ENCODE results near the gene IPMK.
"Not testable (repeated sequence)": the region's sequence is repeated elsewhere in the genome, so short reads cannot be mapped to it uniquely, and the experiment has no call there.

IPMK gene

DNA sequence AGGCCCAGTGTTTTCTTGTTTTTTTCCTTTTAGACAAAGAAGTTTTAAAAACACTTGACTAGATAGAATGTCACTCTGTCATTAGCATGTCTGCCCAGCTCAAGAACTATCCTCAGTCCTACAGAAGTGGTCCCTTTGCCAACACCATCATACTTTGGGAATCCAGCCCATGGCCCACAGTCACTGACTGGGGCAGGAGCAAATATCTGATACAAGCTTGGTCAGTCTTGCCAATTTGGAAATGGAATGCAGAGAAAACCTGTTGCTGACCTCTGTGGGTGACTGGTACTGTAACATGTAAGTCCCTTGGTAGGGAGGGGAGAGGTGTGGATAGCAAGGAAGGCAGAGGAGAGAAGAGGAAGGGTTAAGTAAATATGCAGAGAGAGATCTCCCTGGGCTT, 47.8 kb downstream of the IPMK start:
- no peak for DNase-seq

DNA sequence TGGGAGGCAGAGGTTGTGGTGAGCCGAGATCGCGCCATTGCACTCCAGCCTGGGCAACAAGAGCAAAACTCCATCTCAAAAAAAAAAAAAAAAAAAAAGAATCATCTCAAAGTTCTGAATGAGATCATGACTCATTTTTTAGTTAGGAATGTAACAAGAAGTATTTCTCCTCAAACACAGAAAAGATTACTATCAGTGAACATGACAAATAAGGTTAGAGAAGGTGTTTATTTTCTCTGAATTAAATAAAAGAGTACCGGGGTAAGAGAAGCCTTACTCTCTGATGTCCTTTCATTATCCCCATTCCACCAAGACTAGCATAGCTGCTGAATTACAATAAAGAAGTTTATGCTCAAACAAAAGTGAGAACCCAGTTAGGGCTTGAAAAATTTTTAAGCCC, 50.1 kb downstream of the IPMK start:
- DNase-seq: no peak

DNA sequence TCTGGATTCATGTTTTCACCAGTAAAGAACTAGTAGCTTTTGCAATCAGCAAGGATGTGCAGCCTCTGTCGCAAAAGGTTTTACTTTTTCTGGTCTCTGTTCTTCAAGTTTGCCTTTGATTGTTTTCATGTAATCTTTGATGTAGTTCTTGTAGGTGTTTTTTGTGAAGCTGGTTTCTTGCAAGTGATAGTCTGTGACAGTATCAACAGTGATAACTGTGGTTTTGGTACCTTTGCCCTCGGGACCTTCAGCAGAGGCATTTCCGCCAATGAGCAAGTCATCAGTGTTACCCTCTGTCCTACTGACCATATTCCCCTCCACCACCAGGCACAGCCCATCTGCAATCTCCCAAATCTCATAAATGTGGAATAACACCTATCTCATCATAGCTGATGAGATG, 55.1 kb downstream of the IPMK start:
- DNase-seq: no peak

DNA sequence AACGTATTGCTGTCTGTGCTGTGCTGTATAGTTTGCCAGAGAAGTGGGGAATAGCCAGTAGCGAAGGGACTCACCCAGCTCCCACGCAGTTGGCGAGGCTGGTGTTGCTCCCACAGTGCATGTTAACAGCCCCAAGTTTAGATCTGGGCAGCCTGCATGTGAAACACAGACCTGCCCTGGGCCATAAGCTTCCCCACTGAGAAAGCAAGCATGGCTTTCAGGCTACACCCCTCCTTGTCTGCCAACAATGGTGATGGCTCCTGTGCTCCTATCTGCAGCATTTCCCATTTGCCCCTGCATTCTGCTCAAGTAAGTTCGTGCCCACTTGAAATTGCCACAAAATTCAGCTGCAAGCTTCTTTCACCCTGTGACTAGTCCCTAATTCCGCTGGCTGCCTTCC, 57.5 kb downstream of the IPMK start:
- DNase-seq: no peak

DNA sequence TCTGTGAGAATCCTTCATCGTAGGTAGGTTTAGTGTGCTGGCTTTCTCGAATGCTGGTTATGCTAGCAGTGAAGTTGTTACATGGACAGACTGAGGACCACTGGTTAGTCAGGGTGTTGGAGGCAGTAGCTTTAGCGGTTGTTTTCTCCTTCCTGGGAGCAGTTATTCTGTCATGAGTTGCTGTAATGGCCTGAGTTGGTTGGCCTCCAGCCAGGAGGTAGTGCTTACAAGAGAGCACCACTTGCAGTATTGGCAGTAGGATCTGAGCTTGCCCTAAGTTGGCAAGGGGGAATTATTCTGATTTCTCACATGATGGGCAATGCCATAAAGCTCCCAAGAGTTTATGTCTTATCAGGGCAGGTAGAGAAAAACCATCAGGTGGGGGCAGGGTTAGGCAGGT, 58.0 kb downstream of the IPMK start:
- no peak for DNase-seq

DNA sequence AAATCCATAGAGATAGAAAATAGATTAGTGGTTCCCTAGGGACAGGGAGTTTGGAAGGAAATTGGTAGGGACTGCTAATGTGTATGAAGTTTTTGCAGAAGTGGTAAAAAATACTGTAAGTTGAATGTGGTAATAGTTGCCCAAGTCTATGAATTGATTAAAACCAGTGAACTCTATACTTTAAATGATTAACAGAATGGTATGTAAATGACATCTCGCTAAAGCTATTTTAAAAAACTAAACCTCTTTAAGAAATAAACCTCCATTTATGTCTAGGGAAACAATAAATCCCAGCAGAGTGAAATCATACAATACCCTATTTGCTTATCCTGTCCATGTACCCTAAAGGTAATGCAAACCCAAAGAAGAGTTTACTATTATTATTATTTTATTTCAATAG, 61.4 kb downstream of the IPMK start:
- no peak for DNase-seq

DNA sequence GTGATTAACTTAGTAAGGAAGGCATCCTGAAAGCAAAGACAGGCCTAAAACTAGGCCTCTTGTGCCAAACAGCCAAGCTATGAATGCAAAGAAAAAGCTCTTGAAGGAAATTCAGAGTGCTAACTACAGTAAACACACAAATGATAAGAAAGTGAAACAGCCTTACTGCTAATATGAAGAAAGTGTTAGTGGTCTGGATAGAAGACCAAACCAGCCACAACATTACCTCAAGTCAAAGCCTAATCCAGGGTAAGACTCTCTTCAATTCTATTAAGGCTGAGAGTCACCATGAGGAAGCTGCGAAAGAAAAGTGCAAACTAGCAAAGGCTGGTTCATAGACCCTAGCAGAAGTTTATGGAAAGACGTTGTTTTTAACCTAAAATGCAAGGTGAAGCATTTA, 66.0 kb downstream of the IPMK start:
- no peak for DNase-seq

DNA sequence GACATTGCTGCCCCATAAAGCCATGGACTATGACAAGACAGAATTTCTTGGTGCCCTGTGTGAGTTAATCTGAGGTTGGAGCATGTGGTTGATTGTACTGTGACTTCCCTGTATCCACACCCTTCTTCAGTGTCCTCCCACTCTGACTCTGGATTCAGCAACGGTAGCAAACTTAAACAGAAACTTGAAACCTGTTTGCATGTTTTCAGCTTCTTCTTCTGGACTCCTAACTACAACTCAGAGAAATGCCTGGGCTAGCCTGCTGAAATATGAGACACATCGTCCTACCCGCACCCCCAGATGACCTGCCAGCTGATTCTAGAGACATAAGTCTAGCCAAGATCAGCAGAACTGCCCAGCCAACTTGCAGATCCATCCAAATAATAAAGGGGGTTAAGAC, 78.4 kb downstream of the IPMK start:
- DNase-seq: no peak

DNA sequence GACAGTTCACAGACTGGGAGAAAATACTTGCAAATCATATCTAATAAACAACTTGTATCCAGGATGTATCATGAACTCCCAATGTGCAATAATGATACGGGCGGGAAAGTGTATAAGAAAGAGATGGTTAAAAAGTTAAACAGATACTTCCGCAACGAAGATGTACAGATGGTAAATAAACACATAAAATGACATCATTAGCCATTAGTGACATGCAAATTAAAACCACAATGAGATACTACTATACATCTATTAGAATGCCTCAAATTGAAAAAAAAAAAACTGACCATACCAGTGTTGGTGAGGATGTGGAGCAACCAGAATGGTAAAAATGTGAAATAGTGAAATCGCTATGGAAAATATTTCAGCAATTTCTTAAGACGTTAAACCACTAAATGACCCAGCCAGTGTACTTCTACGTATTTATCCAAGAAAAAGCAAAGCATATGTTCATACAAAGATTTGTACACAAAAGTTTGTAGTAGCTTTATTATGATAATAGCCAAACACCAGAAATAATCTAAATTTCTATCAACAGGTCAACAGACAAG, 83.5 kb downstream of the IPMK start:
- no peak for DNase-seq

DNA sequence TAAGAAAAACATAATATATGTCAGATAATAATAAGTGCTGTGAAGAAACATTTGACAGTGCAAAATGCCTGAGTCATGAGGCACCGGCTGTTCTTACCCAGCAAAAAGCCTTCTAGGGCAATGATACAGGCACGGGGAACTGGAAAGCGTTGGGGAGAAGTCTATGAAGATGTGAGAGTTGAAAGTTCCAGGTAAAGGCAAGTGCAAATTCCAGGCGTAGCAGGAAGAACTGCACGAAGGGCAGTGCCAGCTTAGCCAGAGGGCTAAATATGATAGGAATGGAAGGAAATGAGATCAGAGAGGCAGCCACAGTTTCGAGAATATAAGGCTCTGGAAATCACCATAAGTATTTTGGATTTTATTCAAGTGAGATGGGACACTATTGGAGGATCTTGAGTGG, 87.0 kb downstream of the IPMK start:
- DNase-seq: no peak

DNA sequence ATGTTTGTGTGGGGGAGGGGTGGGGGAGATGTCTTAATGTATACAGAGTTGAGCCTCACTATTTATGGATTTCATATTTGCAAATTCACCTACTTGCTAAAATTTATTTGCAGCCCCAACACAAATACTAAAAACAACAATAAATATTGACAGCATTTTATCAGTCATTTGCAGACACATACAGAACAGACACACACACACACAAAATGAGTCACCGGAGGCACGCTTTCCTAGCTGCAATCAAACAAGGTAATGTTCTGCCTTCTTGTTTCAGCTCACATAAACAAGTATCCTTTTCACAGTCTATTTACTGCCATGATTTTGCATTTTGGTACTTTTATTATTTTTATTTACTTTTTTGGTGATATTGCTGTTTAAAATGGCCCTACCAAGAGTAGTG, 88.5 kb downstream of the IPMK start:
- DNase-seq: no peak

DNA sequence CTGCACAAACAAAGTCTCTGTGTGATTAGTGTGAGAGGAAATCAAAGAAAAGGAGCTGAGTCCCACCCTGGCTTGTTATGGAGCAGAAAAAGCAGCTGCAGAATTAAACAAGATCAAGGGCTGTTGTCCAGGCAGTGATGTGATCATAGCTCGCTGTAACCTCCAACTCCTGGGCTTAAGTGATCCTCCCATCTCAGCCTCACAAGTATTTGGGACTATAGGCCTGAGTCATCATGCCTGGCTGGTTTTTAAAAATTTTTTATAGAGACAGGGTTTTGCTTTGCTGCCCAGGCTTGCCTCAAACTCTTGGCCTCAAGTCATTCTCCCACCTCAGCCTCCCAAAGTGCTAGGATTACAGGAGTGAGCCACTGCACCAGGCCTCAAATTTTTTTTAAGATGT, 88.9 kb downstream of the IPMK start:
- DNase-seq: no peak

DNA sequence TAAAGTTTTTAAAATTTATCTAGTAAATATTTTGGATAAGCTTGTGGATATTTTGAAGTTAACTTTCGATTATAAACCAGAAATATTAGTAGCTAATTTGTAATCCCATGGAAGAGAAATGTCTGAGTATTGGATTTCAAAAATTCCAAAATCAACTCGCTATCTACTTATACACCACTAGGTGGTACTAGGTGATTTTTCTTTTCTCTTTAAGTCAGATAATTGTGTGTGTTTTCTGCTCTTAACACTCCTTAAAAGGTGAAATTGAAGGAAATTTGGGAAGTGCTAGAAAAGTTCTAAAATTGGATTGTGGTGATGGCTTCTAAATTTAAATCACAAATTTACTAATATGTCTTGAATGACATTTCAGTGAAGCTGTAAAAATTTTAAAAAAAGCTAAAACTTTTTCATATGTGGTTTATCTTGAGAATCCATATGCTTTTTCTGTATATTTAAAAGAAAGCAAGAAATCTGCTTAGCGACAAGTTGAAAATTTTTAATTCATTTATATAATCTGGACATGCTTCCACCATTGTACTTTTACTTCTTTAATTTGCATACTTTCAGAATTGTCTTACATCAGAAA, 90.2 kb downstream of the IPMK start:
- no peak for DNase-seq

DNA sequence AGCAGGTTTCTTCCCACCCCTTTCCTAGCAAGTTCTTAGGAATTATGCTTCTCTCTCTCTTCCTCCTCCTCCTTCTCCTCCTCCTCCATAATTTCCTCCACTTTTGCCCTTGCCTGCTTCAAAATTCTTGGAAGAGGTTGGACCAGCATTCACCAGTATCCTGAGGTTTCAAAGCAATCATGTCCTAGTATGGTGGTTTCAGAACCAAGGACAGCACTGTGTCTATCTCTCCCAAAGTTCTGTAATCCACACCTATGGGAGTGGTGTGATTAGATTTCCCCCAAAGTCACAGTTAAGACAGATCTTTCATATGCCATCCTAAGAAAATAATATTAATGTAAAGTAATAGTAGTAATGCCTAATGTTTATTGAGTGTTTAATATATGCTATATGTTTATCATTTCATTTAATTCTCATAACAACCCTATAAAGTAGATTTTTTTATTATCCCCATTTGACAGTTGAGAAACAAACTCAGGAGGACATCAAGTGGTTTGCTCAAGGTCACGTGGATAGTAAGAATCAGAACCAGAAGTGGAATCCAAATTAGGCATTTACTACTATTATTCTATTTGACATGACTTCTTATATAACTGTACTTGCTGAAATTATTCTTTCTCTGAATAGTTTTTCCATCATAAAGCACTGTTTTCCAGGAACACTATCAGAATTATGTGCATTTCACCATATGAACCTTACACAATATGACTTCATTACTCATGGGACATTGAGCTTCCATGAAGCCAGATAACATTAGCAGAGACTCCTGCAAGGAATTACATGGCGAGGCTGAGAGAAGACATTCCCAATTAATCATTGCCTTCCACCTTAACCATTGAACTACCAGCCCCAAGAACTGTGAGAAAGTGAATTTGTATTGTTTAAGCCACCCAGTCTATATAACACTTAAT, 91.4 kb downstream of the IPMK start:
- DNase-seq: no peak

DNA sequence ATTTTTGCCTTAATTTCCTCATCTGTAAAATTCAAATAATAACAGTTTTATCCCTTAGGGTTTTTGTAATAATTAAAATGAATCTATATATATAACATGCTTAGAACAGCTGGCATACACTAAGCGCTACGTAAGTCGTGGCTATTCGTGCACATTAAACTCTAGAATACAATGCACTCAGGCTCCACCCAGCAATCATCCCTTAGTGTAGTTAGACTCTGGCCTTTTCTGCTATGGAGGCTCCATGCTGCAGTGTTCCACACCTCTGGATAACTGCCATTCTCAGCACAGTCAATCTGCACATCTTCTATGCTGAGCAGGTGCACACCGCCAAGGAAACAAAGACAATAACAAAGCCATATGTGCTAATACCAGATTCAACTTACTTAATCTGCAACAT, 92.9 kb downstream of the IPMK start:
- no peak for DNase-seq

DNA sequence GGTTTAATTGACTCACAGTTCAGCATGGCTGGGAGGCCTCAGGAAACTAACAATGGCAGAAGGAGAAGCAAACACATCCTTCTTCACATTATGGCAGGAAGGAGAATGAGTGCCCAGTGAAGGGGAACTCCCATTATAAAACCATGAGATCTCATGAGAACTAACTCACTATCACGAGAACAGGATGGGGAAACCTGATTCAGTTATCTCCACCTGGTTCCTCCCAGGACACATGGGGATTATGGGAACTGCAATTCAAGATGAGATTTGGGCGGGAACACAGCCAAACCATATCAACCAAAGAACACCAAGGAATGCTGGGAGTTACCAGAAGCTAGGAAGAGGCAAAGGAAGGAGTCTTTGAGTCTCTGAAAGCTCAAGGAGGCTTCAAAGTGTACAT, 94.3 kb downstream of the IPMK start:
- no peak for DNase-seq

DNA sequence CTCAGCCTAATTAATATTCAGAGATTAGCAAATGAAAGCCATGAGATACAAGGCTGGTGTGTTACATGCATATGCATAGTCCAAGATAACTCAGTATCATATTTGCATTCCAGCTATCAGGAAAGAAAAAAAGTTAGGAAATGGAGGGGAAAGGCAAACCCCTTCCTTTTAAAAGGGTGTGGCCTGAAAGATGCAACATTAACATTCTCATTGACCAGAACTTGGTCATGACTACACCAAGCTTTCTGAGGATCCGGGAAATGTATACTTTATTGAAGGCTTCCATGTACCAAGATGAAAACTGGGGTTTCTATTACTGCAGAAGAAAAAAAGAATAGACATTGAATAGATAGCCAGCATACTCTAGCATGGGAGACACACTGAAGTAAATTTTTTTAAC, 96.5 kb downstream of the IPMK start:
- DNase-seq: no peak

DNA sequence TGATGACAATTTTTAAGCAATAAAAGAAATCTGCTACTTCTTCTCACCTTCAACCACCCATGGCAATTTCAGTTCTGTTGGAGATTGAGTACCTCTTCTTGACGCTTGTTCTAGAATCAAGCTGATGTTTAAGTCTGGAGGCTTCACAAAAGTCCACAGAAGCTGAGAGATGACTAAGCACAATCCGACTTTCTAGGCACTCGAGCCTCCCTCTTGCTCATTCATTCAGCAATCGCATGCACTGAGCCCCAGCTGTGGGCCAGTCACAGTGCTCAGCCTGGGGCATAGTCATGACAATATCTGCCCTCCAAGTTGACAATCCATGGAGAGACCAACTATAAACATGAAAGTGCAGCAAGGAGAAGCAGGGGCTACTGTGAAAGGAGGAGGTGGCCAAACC, 103.2 kb downstream of the IPMK start:
- DNase-seq: no peak

DNA sequence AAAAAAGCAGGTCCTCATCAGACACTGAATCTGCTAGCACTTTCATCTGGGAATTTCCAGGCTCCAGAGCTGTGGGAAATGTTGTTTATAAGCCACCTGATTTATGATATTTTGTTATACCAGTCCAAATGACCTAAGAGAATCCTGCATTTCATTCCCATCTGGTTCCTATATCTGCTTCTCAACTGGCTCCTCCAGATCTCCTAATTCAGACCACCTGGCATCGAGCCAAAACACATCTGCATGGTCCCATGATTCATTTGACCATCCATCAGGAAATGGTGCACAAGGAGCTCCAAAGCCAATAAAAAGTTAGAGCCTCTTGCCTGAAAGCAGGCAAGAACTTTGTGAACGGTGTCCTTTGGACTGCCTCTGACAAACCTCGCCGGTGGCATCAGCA, 108.9 kb downstream of the IPMK start:
- DNase-seq: no peak

DNA sequence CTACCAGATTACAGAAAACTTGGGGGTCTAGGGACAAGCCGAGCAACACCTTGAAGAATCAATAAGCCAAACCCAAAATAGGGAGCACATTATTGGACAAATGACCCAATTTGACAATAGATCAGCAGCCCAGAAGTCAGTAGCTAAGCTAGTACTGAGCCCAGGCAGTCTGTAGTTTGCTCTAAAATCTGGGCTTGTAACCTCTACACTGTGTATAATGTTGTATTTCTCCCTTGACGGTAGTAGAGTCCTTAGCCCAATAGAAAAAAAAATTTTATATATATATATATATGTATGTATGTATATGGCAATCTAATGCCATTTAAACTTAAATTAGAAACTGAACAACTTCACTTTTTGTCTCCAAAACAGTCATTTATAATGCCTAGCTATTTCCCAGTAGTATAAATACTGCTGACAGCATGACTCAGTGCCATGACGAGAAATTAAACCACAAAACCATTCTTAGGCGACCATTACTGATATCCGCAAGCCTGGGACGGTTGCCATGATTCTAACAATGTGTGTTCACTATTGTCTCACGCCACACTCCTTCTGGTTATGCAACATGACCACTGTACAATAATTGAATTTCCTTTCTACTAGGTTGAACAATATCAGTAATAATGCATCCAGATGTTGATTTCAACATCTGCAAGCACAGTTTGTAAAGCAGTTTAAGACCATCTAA, 110.5 kb downstream of the IPMK start:
- no peak for DNase-seq

DNA sequence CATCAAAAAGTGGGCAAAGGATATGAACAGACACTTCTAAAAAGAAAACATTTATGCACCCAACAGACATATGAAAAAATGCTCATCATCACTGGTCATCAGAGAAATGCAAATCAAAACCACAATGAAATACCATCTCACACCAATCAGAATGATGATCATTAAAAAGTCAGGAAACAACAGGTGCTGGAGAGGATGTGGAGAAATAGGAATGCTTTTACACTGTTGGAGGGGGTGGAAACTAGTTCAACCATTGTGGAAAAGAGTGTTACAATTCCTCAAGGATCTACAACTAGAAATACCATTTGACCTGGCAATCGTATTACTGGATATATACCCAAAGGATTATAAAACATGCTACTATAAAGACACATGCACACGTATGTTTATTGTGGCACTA, 111.8 kb downstream of the IPMK start:
- DNase-seq: not testable (repeated sequence)

DNA sequence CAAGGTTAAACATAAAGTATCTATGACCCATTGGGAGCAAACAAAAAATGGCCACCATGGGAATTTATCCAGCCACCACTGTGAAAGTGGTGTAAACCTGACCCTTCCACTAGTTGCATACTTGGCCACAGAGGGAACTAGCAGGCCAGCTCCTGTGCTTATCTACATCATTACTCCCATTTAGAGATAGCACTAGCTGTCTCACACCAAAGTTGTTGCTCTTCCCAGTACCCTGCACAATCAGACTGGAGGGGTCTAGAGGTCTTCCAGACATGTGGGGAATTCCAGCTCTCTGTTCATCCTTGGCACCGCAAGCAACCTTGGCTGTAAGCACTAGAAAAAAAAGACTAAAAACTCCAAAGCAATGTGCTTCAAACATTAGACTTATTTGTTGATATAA, 113.9 kb downstream of the IPMK start:
- DNase-seq: no peak

DNA sequence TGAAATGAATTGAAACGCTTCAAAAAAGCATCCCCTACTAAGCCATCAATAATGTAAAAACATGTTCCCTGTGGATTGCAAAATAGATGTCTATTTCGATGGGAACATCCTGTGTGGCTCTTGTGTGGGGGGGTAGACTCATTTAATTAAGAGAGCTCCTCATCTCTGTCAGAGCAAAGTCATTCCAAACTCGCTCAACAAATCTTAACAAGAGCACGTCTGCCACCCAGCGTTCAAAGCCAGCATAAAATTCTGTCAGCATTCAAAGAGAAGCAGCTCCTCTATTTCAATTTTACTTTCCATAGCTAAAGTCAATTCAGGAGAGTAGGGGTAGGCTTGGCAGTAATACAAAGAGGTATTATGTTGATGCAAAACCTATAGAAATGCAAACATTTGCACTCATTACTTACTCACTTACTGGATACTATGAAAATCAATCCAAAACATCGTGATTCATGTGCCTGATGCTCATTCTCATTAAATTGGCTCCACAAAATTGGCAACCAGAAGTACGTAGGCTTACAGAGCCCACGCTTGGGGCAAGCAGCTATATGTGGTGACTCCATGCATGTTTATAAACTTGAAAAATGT, 114.9 kb downstream of the IPMK start:
- DNase-seq: peak; percentile 18

DNA sequence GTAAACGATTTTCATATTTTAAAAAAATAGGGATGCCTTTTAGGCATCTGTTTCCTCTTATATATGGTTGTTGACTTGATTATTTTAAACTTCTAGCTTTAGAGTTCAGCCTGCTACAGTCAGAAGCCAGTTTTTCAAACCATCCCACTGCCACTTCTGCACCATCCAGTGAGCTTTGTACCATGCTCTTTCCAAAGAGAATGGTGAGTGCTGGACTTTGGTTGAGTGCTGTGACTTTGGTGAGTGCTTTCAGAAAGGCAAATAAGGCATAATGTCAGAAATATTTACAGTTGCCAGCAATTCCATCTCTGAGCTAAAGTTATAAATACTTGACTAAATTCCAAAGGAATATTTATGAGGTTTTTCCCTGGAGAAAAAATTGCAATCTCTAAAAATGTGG, 117.4 kb downstream of the IPMK start:
- DNase-seq: no peak
